K562 treated with DMSO at 1 percent for 12 hours (cell line): Measurements from ENCODE around the gene EHD3. TPM values are rescaled to one million over a fixed set of nuclear protein-coding genes. Genes with fewer than 3 reads are reported as not detected.

ENCODE experiments used
- total RNA-seq: library from RNA; unstranded; fragments of 300-600 nt; gene quantifications from 2 replicates; pipeline ENCODE4 v1.2.3, GENCODE V29; 2022; ENCODE audit not compliant: insufficient read depth

EHD3 gene
- total RNA-seq: 0.16 TPM in 1 of 2 replicates, not detected in the other

DNA sequence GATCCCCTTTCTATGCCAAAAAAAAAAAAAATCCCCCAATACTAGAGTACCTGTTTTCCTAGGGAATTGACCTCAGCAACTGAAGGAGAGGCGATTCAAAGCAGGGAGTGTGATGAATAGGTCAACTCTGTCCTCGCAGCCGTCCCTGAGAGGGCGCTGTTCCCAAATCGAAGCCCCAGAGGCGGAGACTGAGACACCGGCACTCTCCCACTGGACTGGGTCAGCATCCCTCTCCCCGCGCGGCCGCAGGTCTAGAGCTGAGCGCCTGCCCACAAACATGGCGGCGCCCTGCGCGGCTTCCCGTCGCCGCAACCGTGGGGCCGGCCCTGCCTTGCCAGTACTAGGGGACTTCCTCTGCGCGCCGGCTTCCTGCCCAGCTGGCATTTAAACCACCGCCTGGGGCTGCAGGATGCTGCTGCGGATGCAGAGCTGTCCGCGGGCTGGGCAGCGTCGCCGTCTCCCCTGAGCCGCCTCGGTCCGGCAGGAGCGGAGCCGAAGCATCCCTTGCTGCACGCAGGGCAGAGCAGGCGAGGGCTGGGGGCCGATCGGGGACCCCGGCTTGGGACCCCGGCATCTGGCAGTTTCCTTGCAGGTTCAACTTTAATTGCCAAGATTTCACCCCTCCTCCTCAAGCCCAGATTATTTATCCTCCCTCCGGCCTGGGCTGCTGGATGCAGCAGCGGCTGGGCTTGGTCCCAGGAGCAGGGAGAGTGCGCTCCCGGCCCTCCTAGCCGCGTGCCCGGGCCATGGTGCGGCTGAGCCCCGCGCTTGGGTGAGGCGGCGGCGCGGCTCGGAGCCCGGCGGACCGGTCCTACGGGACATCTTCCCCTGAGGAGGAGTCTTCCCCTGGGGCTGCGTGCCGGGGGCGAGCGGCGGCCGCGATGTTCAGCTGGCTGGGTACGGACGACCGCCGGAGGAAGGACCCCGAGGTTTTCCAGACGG is at the start of gene EHD3:
Gene EHD3, plus strand, starts transcription at position 412 of the 942 bp plus-strand sequence. Its CDS starts 470 bp downstream, at position 882.

DNA sequence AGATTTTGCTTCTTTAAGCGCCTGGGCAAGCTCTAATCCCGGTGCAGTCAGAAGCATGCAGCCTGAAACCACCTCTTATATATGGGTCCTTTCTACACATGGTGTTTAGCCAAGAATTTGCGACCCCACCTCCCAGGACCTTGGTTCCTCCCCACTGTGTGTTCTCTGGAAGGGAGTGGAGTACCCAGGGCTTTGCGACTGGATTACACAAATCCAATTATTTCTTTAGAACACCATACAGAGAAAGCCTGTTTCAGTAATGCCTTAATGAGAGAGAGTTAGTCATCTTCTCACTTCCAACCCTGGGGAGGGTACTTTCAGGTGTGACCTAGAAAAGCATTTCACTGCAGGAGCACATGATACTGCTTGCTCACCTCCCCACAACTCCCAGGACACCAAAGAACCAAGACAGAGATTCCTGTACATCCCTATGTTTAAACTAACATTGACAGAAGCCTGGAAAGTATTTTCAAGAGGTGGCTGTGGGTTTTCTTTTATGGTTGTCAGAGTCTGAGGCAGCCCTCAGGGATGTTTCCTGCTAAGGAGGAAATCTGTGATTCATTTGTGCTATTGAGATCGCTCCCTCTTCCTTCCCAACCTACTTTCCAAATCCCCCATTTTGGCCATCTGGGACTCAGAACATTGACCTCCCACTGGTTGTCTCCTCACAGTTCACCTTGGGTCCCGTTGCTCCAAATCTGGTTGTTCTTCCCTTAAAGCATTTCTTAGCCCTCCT is 16.3 kb upstream of the EHD3 start, which contains the start of gene CAPN14:
Gene CAPN14, minus strand, starts transcription at position 51 of the 736 bp plus-strand sequence. CDS start 12,068 bp downstream, outside the sequence.

Other genes with a start within 250 kb of the EHD3 start
- not detected in 2 replicates for gene GALNT14, start 95.7 kb upstream of the EHD3 start, total RNA-seq
- not detected in 2 replicates for gene CAPN14, start 16.6 kb upstream of the EHD3 start, total RNA-seq
- gene XDH, start 180.6 kb downstream of the EHD3 start, total RNA-seq: not detected in 2 replicates